ENCODE measurements around the gene ZNF296. TPM values are rescaled to one million over a fixed set of nuclear protein-coding genes. Genes with fewer than 3 reads are reported as not detected.

ZNF296 gene
- total and polyA plus RNA-seq, 11 donors: 0.16 to 1.2 (median 0.36) TPM; not detected in 2

- WGBS, 4 donors: 58 to 77% (median 71%) methylated on average over 3 to 5 of the region's 5 CpGs
- Histone ChIP-seq H3K4me1 (peaks cover 0 to 27% (median 14%) of the 10 kb centered on the region in 12 donors), H3K36me3 (no peaks in the 10 kb centered on the region), H3K4me3 (no peak overlapping the region), H3K27me3 (no peaks in the 10 kb centered on the region), H3K9me3 (no peaks in the 10 kb centered on the region), H3K27ac (no peak overlapping the region)
- TF ChIP-seq CTCF (IDR thresholded peaks at IDR 0.05) (no peak), POLR2A (IDR thresholded peaks at IDR 0.05) (no peak)
- no peak for DNase-seq
- ATAC-seq: no peak
- intact Hi-C loops (cut with DNase I): no loop called here
Measured at GRCh38 chr19:45118106-45118505, 41.8 kb upstream of the ZNF296 start.

GRCh38 chr19:45117671-45118070 lies 41.4 kb upstream of the ZNF296 start:
- no peak for TF ChIP-seq CTCF (IDR thresholded peaks at IDR 0.05)
- no peak for TF ChIP-seq POLR2A (IDR thresholded peaks at IDR 0.05)
- Histone ChIP-seq H3K27ac (no peak overlapping the region), H3K27me3 (no peaks in the 10 kb centered on the region), H3K36me3 (no peaks in the 10 kb centered on the region), H3K4me3 (no peak overlapping the region), H3K9me3 (no peaks in the 10 kb centered on the region), H3K4me1 (peaks cover 0 to 27% (median 14%) of the 10 kb centered on the region in 12 donors)
- WGBS, 4 donors: 71 to 85% (median 80%) methylated on average over 7 to 12 of the region's 12 CpGs
- DNase-seq: no peak
- peak in 1 of 4 donors; percentile 16 for ATAC-seq
- intact Hi-C loops (cut with DNase I): no loop called here

GRCh38 chr19:45117167-45117594 lies 40.9 kb upstream of the ZNF296 start:
- Histone ChIP-seq H3K9me3 (no peaks in the 10 kb centered on the region), H3K27me3 (no peaks in the 10 kb centered on the region), H3K4me3 (no peak overlapping the region), H3K4me1 (peaks cover 0 to 27% (median 14%) of the 10 kb centered on the region in 12 donors), H3K27ac (no peak overlapping the region), H3K36me3 (no peaks in the 10 kb centered on the region)
- TF ChIP-seq POLR2A (IDR thresholded peaks at IDR 0.05): no peak
- intact Hi-C loops (cut with DNase I): no loop called here
- no peak for ATAC-seq
- DNase-seq: no peak
- 62 to 80% (median 70%) methylated on average over 14 to 16 of the region's 16 CpGs for WGBS, 4 donors

- H3K27me3 ChIP-seq: no peaks in the 10 kb centered on the region
- WGBS, 4 donors: 91 to 93% (median 92%) methylated on average over 18 to 21 of the region's 21 CpGs
- H3K4me1 ChIP-seq: peaks cover 0 to 27% (median 14%) of the 10 kb centered on the region in 12 donors
- intact Hi-C loops (cut with DNase I): no loop called here
- no peak for TF ChIP-seq POLR2A (IDR thresholded peaks at IDR 0.05)
- TF ChIP-seq CTCF (IDR thresholded peaks at IDR 0.05): no peak
- no peak overlapping the region for H3K4me3 ChIP-seq
- H3K9me3 ChIP-seq: no peaks in the 10 kb centered on the region
- DNase-seq: no peak
- H3K27ac ChIP-seq: peak overlapping the region in 1 of 12 donors; percentile 46
- no peaks in the 10 kb centered on the region for H3K36me3 ChIP-seq
- ATAC-seq: no peak
Measured at GRCh38 chr19:45115809-45116615, 39.7 kb upstream of the ZNF296 start.
